ENCODE measurements around the gene KRTAP10-5.

Gene KRTAP10-5

DNA sequence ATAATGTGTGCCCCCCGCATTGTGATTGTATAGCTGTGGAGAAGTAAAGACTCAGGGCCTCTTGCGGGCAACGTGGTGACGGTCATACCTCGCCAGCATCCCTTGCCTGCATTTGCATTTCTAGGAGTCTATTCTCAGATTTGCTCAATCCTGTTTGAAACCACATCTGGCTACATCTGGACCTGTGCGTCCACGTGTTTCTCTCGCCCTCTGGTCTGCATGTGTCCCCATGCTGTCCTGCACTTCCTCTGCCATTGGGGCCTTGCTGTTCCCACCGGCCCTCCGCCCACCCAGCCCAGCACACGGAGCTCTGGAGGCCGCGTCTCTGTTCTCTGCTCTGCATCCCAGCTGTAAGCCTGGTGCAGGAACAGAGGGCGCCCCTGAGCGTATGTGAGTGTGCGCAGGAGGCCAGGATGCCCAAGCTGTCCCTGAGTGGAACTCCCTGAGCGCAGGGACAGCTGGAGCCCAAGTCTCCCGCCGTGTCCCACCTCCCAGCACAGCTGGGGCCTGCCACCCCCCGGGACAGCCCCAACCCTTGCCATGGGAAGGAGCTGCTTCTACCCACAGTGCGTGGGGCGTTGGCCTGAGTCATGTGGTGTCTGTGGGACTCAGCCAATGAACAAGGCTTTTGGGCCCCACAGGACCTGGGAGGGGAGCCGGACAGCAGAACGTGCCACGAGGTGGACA lies 30.7 kb downstream of the KRTAP10-5 start:
- DNase-seq (ENCODE audit: low read depth) = no peak

DNA sequence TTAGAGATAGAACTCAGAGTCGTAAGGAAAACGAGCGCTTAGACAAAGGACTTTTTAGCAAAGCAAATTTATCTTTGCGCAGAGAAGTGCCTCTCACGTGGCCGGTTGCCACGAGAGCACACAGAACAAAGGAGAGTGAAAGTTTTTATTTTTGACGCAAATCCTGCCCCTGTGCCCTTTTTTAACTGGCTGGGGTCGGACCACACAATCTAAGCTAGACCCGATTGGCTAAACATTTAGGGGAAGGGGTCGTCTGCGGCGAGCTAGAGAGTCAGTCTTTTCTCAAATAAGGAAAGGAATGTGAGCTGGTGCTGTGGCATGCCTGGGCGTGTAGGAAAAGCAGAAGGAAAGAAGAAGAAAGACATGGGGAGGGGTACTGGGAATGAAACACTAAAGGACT lies 31.5 kb downstream of the KRTAP10-5 start:
- DNase-seq (ENCODE audit: low read depth) = no peak

DNA sequence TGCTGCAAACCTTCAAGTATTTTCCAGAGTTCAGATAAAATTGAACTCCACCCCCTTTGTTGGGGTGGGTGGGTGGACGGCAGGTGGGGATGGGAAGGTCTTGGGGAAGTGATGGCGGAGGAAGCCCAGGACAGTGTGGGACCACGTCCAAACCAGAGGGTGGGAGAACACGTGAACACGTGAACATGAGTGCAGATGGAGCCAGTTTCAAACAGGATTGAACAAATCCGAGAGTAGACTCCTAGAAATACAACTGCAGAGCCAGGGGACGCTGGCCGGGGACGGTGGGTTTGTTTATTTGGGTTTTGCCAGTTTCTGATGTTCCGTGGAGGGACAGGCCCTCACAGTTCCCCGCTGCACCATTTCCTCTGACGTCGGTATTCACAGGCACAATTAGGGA lies 32.0 kb downstream of the KRTAP10-5 start:
- no peak for DNase-seq (ENCODE audit: low read depth)

DNA sequence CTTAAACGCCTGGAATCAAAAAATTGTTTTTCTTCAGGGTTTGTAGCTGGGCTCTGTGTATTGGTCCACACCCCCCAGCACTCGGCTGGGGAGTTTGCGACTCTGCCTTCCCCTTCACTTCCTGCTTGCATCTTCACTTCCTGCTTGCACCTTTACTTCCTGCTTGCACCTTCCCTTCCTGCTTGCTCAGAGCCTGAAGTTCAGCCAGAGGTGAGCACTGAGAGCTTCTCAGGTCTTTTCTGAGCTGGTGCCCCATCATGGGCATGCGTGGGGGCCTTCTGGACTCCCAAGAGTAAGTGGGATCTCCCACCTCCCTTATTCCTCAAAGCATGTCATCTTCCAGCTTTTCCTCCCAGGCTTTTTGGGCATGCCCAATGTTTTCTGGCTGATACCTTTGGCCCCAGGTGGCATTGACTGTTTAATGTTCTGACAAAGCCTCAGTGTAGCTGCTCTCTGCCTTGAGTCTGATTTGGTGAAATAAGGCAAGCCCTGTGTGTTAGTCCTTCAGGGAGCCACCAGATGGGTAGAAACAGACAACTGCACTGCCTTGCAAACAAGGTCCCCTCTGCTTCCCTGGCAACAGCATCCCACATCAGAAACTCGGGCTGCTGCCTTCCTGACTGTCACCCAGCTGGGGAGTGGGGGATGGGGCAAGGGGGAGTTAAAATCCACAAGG lies 32.6 kb downstream of the KRTAP10-5 start:
- DNase-seq (ENCODE audit: low read depth) = no peak

DNA sequence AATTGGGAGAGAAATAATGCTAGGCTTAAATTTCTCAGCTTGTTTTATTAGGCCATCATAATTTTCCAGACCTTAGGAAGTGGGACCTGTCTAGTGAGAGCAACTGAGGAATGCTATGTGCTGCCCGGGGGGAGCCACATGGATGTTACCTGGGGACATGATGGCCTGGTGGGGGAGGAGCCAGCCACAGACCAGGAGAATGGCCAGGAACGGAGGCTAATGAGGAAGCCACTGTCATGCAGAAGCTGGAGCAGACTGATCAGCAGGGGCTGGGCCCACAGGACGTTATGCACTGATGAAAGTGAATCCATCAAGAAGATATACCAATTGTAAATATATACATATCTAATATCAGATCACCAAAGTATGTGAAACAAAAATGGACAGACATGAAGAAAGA lies 35.8 kb downstream of the KRTAP10-5 start:
- no peak for DNase-seq (ENCODE audit: low read depth)

DNA sequence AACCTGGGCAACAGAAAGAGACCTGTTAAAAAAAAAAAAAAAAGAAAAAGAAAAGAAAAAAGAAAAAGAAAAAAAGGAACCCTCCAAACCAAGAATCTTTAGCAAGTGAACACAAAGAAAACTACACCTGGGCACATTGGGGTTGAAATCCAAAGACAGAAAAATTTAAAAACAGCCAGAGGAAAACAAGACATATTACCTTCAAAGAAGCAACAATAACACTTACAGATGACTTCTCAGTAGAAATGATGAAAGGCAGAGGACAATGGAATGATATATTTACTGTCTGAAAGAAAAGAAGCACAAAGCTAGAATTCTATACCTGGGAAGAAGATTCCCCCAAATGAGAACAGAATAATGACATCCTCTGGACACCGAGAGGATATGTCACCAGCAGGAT lies 37.7 kb downstream of the KRTAP10-5 start:
- no peak for DNase-seq (ENCODE audit: low read depth)

DNA sequence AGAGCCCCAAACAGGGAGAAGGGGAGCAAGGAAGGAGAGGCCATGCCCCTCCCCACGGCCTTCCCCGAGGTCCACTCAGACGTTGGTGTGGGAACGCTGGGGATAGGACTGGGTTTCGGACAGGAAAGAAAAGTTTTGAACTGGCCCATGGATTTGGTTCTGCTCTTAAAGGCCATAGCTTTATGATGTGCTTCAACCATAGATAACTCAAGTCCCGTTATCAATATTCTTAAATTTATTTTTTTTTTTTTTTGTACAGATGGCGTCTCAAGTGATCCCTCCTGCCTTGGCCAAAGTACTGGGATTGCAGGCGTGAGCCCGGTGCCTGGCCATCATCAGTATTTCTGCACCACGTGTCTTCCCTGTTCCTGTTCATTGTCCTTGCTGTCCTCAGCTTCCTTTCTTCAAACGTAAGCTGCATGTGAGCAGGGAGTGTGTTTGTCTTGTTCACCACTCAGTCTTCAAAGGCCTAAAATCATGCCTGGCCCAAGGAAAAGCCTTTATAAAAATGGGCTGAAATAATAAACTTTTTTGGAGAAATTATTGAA lies 39.6 kb downstream of the KRTAP10-5 start:
- DNase-seq (ENCODE audit: low read depth) = no peak

DNA sequence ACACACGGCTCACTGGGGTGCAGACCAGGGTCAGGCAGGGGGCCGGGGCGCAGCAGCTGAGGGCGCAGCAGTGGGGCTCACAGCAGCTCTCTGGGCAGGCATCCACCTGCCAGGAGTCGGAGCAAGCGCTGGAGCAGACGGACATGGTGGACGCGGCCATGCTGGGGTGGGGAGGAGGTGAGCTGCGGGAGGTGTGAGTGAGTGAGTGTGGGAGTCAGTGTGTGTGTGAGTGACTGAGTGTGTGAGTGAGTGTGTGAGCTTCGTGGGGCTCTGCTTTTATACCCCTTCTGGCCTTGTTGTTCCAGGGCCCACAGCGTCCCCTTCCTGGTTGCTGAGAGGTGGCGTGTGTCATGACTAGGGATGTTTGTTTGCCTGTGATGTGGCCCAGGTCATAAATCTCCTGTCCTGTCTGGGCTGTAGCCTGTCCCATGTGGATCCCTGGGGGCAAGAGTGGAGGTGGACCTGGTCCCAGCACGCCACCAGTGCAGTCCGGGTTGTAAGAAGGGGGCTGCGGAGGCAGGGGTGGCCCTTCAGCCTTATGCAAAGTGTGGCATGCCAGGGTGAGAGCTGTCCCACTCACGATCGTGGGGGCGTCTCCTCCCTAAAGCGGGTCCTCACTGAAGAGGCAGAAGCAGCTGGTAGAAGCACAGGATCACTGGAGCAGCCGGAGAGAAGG lies 40.3 kb downstream of the KRTAP10-5 start, which contains the start of gene KRTAP10-1:
TSS of gene KRTAP10-1 (minus strand) at position 205 of the 676 bp plus-strand sequence. CDS start at position 160, 45 bp downstream.
- no peak for DNase-seq (ENCODE audit: low read depth)

DNA sequence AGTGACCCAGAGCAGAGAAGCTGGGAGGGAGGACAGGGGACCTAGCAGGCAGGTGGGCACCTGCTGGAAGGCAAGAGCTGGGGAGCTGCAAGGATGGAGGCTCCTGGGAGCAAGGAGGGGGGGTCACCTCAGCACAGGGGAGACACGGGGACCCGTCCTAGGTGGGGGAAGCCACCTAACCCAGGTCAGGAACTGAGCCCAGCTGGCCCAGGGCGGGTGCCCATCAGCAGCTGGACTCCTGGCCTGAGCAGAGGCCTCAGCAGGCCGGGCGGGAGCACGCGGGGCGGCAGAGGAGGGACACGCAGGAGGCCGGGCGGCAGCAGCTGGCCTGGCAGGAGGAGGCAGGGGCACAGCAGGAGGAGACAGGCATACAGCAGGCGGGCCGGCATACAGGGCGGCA lies 41.4 kb downstream of the KRTAP10-5 start:
- no peak for DNase-seq (ENCODE audit: low read depth)

DNA sequence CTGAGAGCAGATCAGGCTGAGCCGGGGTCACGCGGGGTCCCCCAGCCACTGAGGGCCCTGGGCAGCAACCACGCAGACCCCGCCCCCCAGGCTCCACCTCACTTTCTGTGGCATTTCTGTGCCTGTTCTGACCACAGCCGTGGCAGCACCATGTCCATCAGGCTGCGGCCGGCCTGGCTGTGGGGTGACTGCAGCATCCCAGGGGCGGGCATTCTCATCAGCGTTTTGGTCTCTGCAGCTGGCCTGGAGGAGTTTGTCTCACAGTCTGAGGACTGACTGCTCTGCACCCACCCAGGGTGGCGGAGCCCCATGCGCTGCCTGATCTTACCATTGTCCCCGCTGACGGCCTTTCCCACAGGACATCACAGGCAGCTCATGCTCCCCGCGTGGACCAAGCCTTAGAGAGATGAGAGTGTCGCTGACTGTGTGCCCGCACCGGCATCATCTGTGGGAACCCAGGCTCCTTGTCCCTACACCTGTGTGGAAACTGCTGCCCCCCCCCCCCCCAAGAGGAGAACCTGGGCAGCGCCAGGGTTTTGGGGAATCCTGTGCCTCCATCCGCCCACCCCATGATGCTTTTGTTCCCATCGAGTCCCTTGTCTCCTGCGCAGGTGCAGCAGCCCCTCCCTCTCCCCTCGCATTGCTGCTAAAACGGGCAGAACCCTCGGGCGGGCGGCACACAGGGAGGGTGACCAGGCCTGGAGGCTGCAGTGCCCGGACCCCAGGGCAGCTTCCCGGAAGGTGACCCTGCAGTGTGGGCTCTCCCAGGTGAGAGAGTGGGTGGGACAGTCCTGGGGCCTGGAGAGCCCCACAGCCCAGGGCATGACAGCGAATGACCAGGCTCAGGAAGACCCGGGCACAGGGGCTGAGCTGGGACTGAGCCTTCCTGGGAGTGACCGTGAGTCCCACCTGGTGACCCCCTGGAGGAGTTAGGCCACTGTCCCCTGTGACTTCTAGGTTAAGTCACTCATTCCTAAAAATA lies 42.2 kb downstream of the KRTAP10-5 start:
- no peak for DNase-seq (ENCODE audit: low read depth)

DNA sequence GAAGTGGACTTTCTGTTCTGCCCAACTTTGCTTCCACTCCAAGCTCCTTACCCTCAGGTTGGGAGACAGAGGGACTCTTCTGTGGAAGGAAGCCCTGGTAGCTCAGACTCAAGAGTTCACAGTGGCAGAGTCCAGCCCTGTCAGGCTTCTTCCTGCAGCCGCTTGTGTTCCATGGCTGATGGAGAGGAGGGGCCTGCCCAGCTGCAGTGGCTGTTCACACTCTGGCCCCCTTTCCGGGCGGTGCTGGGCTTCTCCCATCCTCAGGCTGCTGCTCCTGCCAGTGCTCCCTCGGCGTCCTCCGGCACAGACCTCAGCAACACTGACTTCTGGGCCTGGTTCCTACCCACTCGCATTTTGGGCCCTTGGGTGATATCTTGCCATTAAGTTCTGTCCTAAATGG lies 44.4 kb downstream of the KRTAP10-5 start:
- no peak for DNase-seq (ENCODE audit: low read depth)

DNA sequence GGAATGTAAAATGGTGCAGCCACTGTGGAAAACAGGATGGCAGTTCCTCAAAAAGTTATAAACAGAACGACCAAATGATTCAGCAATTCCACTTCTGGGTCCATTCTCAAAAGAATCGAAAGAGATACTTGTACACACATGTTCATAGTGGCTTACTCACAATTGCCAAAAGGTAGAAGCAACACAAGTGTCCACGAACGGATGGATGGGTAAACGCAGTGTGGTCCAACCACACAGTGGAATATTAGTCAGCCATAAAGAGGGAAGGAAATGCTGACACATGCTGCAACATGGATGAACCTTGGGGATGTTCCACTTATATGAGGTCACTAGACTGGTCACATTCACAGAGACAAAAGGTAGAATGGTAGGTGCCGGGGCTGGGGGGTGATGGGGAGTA lies 45.7 kb downstream of the KRTAP10-5 start:
- no peak for DNase-seq (ENCODE audit: low read depth)

DNA sequence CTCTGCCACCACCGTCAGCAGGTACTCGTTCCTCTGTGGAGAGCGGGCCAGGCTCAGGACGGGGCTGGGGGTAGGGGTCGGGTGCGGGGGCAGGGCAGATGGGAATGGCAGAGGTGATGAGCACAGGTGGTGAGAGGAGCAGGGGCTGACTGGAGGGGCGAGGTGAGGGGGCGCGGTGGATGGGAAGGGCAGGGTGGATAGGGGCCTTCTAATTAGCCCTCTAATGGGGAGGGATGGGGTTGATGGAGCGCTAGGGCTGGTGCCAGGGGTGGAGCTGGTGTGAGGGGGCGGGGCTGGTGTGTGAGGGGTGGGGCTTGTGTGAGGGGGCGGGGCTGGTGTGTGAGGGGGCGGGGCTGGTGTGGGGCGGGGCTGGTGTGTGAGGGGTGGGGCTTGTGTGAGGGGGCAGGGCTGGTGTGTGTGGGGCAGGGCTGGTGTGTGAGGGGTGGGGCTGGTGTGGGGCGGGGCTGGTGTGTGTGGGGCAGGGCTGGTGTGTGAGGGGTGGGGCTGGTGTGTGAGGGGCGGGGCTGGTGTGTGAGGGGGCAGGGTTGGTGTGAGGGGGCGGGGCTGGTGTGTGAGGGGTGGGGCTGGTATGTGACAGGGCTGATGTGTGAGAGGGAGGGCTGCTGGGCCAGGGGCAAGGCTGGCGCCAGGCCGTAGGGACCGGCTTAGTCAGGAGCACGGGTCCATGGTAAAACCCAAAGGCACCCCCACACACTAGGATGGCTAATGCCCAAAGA lies 46.3 kb downstream of the KRTAP10-5 start:
- DNase-seq (ENCODE audit: low read depth) = no peak

DNA sequence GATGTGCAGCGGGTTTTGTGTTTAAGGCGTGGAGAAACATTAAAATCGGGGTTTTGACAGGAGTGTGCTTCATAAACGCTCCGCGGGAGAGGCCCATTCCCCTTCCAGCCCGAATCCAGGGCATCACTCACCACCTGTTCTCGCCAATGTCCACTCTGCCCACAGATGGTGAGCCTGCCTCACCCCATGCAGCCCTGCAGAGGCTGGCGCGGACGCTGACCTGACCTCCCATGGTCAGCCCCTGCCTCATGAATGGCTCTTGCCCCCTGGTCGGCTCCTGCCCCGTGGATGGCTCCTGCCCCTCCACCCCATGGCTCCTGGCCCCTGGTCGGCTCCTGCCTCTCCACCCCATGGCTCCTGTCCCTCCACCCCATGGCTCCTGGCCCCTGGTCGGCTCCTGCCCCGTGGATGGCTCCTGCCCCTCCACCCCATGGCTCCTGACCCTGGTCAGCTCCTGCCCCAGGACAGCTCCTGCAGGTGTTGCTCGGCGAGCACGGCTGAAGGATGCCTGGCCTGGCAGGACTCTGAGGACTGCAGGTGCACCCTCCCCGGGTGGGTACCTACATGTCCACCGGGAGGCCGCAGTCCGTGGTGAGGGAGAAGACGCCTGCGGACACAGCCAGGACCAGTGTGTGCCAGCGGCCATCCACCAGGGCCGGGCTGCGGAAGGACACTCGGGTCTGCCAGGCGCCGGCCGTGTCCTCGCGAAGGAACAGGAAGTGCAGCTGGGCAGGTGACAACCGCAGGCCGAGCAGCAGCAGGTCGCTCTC lies 47.1 kb downstream of the KRTAP10-5 start:
- no peak for DNase-seq (ENCODE audit: low read depth)

DNA sequence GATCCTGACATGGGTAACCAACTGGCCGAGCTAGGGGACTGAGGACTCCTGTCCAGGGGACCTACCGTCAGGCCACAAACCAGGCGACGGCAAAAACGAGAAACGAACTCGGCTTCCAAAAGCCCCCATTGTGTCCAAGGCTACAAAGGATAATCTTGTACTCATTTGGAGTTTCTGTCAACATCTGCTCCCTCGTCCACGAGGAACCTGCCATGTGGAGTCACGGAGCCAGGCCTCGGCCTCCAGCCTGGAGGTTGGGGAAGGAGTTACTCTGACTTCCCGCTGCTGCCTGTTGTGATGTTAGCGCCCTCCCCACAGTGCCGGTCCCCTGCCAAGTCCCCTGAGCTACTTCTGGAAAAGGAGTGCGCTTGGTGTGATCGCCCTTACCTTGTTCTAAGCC lies 47.7 kb downstream of the KRTAP10-5 start:
- no peak for DNase-seq (ENCODE audit: low read depth)

DNA sequence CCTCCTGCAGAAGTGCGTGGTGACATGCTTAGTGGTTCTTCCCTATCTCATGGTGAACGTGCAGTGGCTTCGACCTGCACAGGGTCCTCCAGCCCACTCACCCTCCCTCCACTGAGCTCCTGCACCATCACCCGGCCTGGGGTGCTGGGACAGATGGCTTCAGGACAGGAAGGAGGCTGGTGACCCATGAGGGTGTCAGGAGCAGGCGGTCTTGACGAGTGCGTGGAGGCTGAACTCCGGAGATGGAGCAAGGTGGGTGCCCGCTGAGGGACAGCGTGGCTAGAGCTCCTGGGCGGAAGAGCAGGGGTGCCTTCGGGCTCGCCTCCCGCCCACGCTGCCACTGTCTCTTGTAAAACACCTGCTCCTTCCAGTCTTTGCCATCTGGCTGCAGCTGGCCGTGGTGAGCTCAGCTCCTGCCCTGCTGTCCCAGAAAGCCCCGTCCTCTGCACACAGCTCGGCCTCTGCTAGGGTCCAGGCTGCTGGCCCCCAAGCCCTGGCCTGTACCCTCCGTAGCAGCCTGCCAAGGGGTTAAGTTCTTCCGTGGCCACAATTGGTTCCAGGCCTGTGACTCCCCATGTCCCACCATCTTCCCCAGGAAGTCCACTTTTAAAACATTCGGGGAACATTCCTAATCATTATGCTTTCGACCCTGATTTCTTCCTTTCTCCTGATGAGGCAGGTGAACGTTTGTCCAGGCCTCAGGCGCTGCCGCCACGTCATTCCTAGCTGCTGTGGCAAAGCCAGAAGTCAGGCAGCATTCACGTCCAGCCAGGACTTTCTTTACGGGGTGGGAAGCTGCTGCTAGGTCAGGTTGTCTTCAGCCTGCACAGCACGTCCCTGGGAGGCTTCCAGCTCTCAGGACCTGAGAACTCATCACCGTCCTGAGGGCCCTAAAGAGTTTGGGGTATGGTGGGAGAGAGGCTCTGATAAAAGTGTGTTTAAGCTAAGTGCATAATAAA lies 48.5 kb downstream of the KRTAP10-5 start:
- DNase-seq (ENCODE audit: low read depth) = no peak

DNA sequence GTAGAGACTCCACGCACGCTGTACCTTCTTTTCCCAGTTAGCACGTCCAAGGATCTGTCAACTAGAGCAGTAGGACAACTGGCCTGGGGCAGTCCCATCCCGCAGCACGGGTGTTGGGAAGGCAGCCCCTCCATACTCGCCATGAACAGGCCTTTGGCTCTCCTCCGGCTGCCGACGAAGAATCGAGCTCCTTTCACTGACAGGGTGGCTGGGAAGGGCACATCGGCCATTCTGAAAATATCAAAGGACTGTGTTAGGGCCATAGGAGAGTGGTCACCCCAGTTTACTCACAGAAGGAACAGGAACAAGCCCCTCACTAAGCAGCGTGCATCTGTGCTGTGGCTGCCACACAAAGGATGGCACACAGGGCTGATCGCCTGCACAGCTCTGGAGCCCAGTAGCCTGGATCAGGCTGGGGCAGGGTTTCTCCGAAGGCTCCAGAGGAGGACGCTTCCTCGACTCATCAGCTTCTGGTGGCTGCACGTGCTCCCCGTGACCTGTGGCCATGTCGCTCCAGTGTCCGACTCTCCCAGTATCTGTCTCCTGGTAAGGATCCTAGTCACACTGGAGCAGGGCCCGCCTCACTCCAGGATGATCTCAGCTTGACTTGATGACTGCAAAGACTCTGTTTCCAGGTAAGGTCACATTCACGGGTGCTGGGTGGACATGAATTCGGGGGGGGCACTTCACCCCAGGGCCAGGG lies 49.4 kb downstream of the KRTAP10-5 start:
- DNase-seq (ENCODE audit: low read depth) = no peak

DNA sequence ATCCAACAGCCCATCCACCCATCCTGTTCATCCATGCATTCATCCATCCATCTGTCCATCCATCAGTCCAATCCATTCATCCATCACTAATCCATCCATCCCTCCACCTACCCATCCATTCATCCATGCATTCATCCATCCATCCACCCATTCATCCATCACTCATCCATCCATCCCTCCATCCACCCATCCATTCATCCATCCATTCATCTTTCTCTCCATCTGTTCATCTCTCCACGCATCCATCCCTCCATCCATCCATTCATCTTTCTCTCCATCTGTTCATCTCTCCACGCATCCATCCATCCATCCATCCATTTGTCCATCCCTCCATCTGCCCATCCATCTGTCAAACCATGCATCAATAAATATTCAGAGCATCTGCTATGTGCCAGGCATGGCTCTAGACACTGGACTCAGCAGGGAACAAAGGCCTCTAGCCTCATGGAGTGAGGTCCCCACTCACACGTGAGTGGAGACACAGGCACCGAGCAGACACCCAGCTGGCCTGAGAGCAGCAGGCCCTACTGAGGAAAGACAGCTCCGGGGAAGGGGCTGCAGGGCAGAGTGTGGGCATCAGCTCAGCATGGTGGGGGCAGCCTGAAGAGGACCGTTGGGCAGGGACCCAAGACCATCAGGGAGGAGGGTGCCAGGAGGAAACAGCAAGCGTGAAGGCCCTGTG lies 50.0 kb downstream of the KRTAP10-5 start:
- no peak for DNase-seq (ENCODE audit: low read depth)
